ENCODE data around the gene PATJ. TPM values are rescaled to one million over a fixed set of nuclear protein-coding genes. Genes with fewer than 3 reads are reported as not detected.
"Not testable (repeated sequence)": the region's sequence is repeated elsewhere in the genome, so short reads cannot be mapped to it uniquely, and the experiment has no call there.

The PATJ gene
- total RNA-seq, 2 experiments from 2014 or later, result 10.8 to 11.3 TPM

DNA sequence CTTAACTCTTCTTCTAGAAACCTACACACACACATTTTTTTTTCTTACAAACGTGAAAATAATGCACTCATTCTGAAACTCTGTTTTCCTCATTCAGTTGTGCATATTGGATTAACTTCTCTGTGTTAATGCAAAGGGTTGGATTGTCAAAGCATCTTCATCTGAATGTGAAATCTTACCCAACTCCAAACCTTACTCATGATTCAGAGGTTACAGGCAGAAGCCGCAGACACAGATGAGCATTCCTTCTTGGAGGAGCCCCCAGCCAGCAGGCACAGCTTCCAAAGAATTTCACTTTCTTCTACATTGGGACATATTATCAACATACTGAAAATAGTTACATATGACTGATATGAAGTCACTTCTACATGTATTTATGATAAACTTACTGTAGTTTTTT, 15.7 kb downstream of the PATJ start:
- POLR2A ChIA-PET, result no interaction called here

DNA sequence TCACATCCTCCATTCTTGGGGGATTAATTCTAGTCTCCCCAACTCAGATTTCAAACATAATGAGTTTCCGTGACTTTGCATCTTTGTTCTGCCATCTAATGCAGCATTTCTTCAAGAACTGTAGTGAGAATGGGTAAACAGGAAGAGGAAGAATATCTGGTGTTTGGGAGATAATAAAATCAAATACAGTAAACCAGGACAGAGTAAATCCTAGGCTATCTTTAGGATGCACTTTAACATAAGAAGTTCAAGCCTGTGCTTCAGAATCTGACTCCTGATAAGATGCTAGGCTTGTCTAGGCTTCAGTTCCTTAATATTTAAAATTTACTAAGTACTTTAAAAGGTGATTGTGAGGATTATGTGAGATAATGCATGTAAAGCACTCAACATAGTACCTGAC, 27.9 kb downstream of the PATJ start:
- DNase-seq, result no peak
- CTCF ChIA-PET, result interaction anchor here (1.4 kb wide), 1 partner anchor 20 kb away, joined by 3 read pairs; no protein-coding TSS in a partner anchor
- H3K9me3 Mint-ChIP-seq, result no peaks in the 10 kb centered on the region
- H3K4me3 Mint-ChIP-seq, result no peak overlapping the region
- H3K27ac Mint-ChIP-seq, result no peak overlapping the region
- H3K27me3 Mint-ChIP-seq, result no peaks in the 10 kb centered on the region
- POLR2A ChIA-PET, result no interaction called here
- no peaks in the 10 kb centered on the region for H3K4me1 Mint-ChIP-seq
- no peaks in the 10 kb centered on the region for H3K36me3 Mint-ChIP-seq (ENCODE audit: low read depth)

More for the DNA sequence above, 15.7 kb downstream of the PATJ start:
- Mint-ChIP-seq H3K9me3 (no peaks in the 10 kb centered on the region), H3K4me3 (no peak overlapping the region), H3K36me3 (ENCODE audit: low read depth) (no peaks in the 10 kb centered on the region), H3K4me1 (peaks cover 5% of the 10 kb centered on the region), H3K27ac (no peak overlapping the region), H3K27me3 (no peaks in the 10 kb centered on the region)
- DNase-seq, result no peak
- CTCF ChIA-PET, result no interaction called here

DNA sequence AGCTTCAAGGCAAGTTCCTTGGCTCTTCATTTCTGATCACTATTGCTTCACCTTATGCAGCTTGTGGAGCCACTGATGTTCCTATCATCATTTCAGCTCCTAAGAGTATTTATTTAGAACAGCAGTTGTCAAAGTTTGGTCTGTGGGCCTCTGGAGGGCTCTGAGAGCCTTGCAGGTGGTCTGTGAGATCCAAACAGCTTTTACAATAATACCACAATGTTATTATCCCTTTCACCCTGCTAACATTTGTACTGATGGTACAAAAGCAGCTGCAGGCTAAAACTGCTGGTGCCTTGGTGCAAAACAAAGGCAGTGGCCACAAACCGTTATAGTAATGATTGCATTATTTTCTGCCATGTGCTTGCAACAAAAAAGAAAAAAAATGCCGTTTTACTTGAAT, 33.8 kb downstream of the PATJ start:
- no peak for DNase-seq
- no peaks in the 10 kb centered on the region for H3K9me3 Mint-ChIP-seq
- CTCF ChIA-PET, result no interaction called here
- no peaks in the 10 kb centered on the region for H3K27me3 Mint-ChIP-seq
- H3K4me1 Mint-ChIP-seq, result peaks cover 4% of the 10 kb centered on the region
- H3K27ac Mint-ChIP-seq, result no peak overlapping the region
- H3K4me3 Mint-ChIP-seq, result no peak overlapping the region
- POLR2A ChIA-PET, result no interaction called here
- H3K36me3 Mint-ChIP-seq (ENCODE audit: low read depth), result peaks cover 2% of the 10 kb centered on the region

DNA sequence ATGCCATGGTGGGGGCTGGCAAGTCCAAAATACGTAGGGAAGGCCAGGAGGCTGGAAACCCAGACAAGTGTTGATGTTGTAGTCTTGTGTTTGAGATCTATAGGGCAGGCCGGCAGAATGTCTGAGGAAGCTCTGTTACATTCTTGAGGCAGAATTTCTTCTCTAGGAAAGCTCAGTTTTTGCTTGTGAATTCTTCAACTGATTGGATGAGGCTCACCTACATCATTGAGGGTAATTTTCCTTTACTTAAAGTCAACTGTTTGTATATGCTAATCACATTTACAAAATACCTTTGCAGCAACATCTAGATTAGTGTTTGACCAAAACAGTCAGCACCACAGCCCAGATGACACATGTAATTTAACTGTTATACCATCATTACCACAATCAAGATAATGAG, 37.0 kb downstream of the PATJ start:
- CTCF ChIA-PET, result interaction anchor here (0.5 kb wide), 1 partner anchor 139 kb away, joined by 3 read pairs; no protein-coding TSS in a partner anchor
- no peak overlapping the region for H3K27ac Mint-ChIP-seq
- no peak for DNase-seq
- no peak overlapping the region for H3K4me3 Mint-ChIP-seq
- no peaks in the 10 kb centered on the region for H3K27me3 Mint-ChIP-seq
- H3K36me3 Mint-ChIP-seq (ENCODE audit: low read depth), result peaks cover 2% of the 10 kb centered on the region
- POLR2A ChIA-PET, result no interaction called here
- peaks cover 31% of the 10 kb centered on the region for H3K4me1 Mint-ChIP-seq
- no peaks in the 10 kb centered on the region for H3K9me3 Mint-ChIP-seq

DNA sequence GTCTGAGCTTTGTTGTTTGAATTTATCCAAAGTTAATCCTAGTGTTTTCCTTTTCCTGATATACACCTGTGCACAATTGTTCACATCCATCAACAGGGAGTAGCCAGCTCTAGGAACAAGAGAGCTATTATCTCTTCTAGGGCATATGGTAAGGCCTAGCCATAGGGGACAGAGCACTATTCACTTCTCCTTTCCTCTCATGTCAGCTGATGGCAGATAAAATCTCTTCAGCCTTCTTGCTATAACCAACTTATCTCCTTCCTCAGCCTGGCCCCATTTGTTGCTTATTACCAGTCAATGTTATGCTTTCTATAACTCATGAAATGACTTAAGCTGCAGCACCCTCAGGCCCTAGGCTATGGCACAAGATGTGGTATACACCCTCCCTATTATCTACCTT, 38.9 kb downstream of the PATJ start:
- POLR2A ChIA-PET, result interaction anchor here (1.4 to 2.2 kb wide), 2 partner anchors 38 to 56 kb away, joined by 4 to 6 read pairs; partner anchors contain the start of gene TM2D1
- Mint-ChIP-seq H3K4me3 (no peak overlapping the region), H3K27me3 (no peaks in the 10 kb centered on the region), H3K27ac (no peak overlapping the region), H3K36me3 (ENCODE audit: low read depth) (peaks cover 2% of the 10 kb centered on the region), H3K9me3 (no peaks in the 10 kb centered on the region), H3K4me1 (peaks cover 31% of the 10 kb centered on the region)
- CTCF ChIA-PET, result no interaction called here
- DNase-seq, result no peak

DNA sequence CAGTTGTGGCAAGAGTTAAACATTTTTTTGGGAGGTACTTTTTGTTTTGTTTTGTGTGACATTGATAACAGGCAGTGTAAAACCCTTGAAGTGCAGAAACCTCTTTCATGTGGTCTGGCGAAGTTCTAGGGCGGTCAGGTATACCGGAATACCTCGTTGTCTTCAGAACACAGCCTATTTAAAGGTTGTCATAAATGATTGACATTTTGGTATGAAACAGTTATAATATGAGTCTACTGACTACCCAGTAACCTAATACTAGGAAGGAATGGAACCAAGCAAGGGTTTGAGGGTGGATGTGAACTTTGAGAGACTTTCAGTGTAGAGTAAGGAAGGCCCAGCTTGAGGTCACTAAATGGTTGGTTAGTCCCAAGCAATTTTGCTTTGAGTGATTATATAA, 40.5 kb downstream of the PATJ start:
- H3K9me3 Mint-ChIP-seq, result no peaks in the 10 kb centered on the region
- ChIA-PET CTCF (no interaction called here), POLR2A (interaction anchor here (2.2 kb wide), 1 partner anchor 58 kb away, joined by 6 read pairs; the partner anchor contains the start of gene TM2D1)
- H3K27ac Mint-ChIP-seq, result peak overlapping the region; percentile 86
- H3K4me3 Mint-ChIP-seq, result peak overlapping the region; percentile 28
- H3K4me1 Mint-ChIP-seq, result peaks cover 31% of the 10 kb centered on the region
- peaks cover 3% of the 10 kb centered on the region for H3K36me3 Mint-ChIP-seq (ENCODE audit: low read depth)
- no peaks in the 10 kb centered on the region for H3K27me3 Mint-ChIP-seq
- DNase-seq, result peak; percentile 61

DNA sequence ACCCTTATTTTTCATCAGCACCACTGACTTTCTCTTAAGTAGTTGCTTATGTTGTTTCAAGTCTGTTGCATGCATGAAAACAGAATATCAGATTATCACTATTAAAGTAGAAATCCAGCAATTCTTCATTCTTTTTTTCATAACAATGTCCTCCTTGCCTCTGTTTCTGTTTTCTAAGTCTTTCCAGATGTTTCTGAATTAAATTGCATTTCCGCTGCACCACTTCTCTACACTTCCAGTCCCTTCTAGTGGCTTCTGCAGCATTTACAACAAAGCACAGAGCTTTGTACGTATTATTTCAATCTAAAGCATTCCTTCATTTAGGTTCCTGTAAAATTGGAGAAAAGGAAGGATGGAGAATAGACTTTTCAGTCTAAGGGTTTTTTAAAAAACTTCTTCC, 42.4 kb downstream of the PATJ start:
- Mint-ChIP-seq H3K27ac (no peak overlapping the region), H3K4me3 (no peak overlapping the region), H3K27me3 (no peaks in the 10 kb centered on the region), H3K4me1 (peaks cover 31% of the 10 kb centered on the region), H3K9me3 (no peaks in the 10 kb centered on the region), H3K36me3 (ENCODE audit: low read depth) (peaks cover 7% of the 10 kb centered on the region)
- no peak for DNase-seq
- CTCF ChIA-PET, result interaction anchor here (0.6 kb wide), 1 partner anchor 1193 kb away, joined by 3 read pairs; no protein-coding TSS in a partner anchor
- POLR2A ChIA-PET, result no interaction called here

DNA sequence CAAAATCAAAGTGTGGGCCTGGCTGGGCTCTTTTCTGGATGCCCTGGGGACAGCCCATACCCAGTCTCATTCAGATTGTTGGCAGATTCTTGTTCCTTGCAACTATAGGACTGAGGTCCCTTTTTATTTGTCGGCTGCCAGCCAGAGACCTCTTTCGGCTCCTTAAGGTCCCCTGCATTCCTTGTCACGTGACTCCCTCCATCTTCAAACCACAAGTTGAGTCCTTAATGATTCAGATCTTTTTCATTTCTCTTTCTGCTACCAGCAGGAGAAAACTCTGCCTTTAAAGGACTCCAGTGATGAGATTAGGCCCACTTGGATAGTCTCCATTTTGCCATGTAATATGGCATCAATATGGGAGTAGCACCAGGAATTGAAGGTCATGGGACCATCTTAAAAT, 48.6 kb downstream of the PATJ start:
- no peaks in the 10 kb centered on the region for H3K4me1 Mint-ChIP-seq
- H3K27ac Mint-ChIP-seq, result no peak overlapping the region
- H3K36me3 Mint-ChIP-seq (ENCODE audit: low read depth), result peaks cover 6% of the 10 kb centered on the region
- no peaks in the 10 kb centered on the region for H3K9me3 Mint-ChIP-seq
- no peak overlapping the region for H3K4me3 Mint-ChIP-seq
- H3K27me3 Mint-ChIP-seq, result no peaks in the 10 kb centered on the region
- DNase-seq, result no peak
- ChIA-PET POLR2A (no interaction called here), CTCF (no interaction called here)

DNA sequence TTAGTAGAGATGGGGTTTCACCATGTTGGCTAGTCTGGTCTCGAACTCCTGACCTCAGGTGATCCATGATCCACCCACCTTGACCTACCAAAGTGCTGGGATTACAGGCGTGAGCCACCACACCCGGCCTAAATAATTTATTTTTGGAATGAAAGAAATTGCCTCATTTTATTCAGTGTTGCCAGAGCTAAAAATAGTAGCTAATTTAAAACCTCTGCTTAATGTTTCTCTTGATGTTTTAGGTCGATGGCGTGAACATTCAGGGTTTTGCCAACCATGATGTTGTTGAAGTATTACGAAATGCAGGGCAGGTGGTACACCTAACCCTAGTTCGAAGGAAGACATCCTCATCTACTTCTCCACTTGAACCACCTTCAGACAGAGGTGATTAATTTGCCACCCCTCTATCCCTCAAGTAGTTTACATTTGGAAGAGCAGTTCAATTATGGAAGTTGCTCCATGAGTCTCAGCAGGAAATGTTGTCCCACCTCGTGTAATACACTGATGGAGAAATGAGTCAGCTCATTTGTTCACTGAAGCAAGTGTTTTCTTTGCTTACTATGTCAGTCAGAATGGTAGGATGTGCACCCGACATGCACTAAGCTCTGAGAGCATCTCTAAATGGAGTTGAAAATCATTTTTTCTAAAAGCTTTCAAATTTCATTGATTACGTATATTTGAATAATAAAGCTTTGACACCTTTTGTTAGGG, 54.9 kb downstream of the PATJ start:
- peaks cover 4% of the 10 kb centered on the region for H3K4me1 Mint-ChIP-seq
- CTCF ChIA-PET, result interaction anchor here (0.6 kb wide), 1 partner anchor 337 kb away, joined by 6 read pairs; no protein-coding TSS in a partner anchor
- H3K27me3 Mint-ChIP-seq, result no peaks in the 10 kb centered on the region
- H3K27ac Mint-ChIP-seq, result no peak overlapping the region
- no peak for DNase-seq
- H3K36me3 Mint-ChIP-seq (ENCODE audit: low read depth), result peaks cover 12% of the 10 kb centered on the region
- POLR2A ChIA-PET, result no interaction called here
- no peak overlapping the region for H3K4me3 Mint-ChIP-seq
- no peaks in the 10 kb centered on the region for H3K9me3 Mint-ChIP-seq

DNA sequence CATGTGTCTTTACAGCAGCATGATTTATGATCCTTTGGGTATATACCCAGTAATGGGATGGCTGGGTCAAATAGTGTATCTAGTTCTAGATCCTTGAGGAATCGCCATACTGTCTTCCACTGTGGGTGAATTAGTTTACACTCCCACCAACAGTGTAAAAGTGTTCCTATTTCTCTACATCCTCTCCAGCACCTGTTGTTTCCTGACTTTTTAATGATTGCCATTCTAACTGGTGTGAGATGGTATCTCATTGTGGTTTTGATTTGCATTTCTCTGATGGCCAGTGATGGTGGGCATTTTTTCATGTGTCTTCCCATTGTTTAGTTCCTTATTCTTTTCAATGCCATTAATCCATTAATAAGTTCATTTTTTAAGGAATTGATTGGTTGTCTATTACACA, 58.8 kb downstream of the PATJ start:
- H3K4me1 Mint-ChIP-seq, POLR2A ChIA-PET: not testable (repeated sequence)

DNA sequence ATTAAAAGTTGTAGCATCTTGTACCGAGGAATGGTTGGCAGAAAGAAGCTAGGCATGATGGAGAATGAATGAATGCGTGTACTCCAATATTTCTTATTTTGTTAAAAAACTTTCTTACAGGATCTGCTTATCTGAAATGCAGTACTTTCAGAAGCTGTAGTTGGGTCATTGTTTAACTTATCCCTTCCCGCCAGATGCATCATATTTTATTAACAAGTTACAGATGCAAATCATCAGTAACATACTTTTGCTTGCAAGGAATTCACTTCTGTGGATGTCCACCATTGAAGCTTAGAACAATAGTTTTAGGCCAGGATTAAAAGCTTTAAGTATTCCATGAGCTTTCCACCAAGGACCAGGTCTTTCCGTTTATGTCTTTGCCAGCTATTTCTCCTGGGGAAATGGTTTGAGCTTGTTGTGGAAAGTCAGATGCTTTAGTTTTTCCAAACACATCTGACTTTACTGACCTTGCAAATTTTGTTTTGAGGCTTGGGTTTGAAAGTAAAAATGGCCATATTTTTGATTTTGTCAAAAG, 65.4 kb downstream of the PATJ start:
- ChIA-PET CTCF (no interaction called here), POLR2A (no interaction called here)
- no peak for DNase-seq
- Mint-ChIP-seq H3K27me3 (no peaks in the 10 kb centered on the region), H3K4me3 (no peak overlapping the region), H3K9me3 (no peaks in the 10 kb centered on the region), H3K4me1 (no peaks in the 10 kb centered on the region), H3K27ac (no peak overlapping the region), H3K36me3 (ENCODE audit: low read depth) (no peaks in the 10 kb centered on the region)

More for the DNA sequence above, 58.8 kb downstream of the PATJ start:
- H3K27me3 Mint-ChIP-seq, CTCF ChIA-PET, DNase-seq, H3K9me3 Mint-ChIP-seq, H3K4me3 Mint-ChIP-seq, H3K27ac Mint-ChIP-seq: not testable (repeated sequence)
- H3K36me3 Mint-ChIP-seq (ENCODE audit: low read depth), result peaks cover 12% of the 10 kb centered on the region

DNA sequence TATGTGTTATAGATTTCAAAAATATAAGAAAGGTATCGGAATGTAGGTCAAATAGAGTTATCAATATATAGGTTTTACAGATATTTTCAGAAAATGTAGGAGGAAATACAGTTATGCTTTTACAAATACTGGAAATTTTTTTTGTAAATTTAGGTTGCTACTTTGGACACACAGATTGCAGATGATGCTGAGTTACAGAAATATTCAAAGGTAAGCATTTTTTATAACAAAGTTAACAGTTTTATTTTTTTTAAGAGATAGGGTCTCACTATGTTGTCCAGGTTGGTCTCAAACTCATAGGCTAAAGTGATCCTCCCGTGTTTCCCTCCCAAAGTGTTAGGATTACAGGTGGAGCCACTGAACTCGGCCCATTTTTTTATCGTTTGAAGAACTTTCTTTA, 66.0 kb downstream of the PATJ start:
- CTCF ChIA-PET, result no interaction called here
- Mint-ChIP-seq H3K9me3 (no peaks in the 10 kb centered on the region), H3K4me1 (no peaks in the 10 kb centered on the region), H3K27ac (no peak overlapping the region), H3K4me3 (no peak overlapping the region), H3K36me3 (ENCODE audit: low read depth) (no peaks in the 10 kb centered on the region), H3K27me3 (no peaks in the 10 kb centered on the region)
- POLR2A ChIA-PET, result no interaction called here
- no peak for DNase-seq

DNA sequence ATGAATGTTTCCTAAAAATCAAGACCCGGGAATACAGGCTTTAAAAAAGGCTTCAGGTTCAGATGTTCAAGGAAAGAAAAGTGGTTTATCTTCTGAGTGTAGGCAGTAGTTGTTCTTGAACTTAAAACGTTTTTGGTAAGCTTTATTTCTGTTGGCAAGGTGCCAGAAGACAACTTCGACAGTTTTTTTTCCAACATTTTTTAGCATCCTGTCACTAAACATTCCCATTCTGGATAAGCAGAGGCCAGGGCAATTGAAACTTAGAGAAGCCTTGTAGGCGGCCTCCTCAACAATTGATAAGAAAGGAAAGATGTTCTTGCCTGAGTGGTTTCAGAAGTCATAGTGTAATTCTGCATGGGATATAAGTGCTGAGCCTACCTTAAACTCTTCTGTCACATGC, 66.7 kb downstream of the PATJ start:
- no peaks in the 10 kb centered on the region for H3K27me3 Mint-ChIP-seq
- CTCF ChIA-PET, result interaction anchor here (0.7 kb wide), 1 partner anchor 995 kb away, joined by 3 read pairs; no protein-coding TSS in a partner anchor
- POLR2A ChIA-PET, result no interaction called here
- no peak overlapping the region for H3K4me3 Mint-ChIP-seq
- H3K36me3 Mint-ChIP-seq (ENCODE audit: low read depth), result no peaks in the 10 kb centered on the region
- no peaks in the 10 kb centered on the region for H3K4me1 Mint-ChIP-seq
- H3K9me3 Mint-ChIP-seq, result no peaks in the 10 kb centered on the region
- no peak for DNase-seq
- H3K27ac Mint-ChIP-seq, result no peak overlapping the region

DNA sequence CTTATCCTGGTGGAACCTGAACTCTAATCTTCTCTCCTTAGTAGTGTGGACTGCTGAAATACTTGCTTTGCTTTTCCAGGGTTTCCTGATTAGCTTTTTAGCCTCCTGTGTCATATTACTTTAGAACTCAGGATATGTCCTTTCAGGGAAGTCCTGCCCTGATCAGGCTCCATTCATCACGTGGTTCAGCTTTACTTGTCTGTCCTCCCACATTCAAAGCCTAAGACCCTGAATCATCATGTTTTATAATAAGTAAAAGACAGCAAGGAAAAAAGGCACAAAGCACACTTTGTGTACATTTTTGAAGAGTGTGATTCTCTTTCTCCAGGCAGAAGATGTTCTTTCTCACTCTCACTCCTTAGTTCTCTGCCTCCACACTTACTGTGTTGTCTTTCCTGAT, 70.6 kb downstream of the PATJ start:
- no peaks in the 10 kb centered on the region for H3K36me3 Mint-ChIP-seq (ENCODE audit: low read depth)
- no peak overlapping the region for H3K4me3 Mint-ChIP-seq
- no peaks in the 10 kb centered on the region for H3K27me3 Mint-ChIP-seq
- CTCF ChIA-PET, result no interaction called here
- POLR2A ChIA-PET, result no interaction called here
- H3K9me3 Mint-ChIP-seq, result no peaks in the 10 kb centered on the region
- no peak overlapping the region for H3K27ac Mint-ChIP-seq
- DNase-seq, result no peak
- no peaks in the 10 kb centered on the region for H3K4me1 Mint-ChIP-seq
